ENCODE results near the gene BIK.

Gene BIK

GRCh38 chr22:43106302-43106701 is 4.2 kb upstream of the BIK start:
- DNase-seq: no peak

- no peak for DNase-seq
These were observed 1.0 kb upstream of the BIK start for GRCh38 chr22:43109511-43109910.

GRCh38 chr22:43109921-43110443 is 568 bp upstream of the BIK start:
- DNase-seq: no peak

- DNase-seq: no peak
These were observed 525 bp downstream of the BIK start for GRCh38 chr22:43110927-43111623.

GRCh38 chr22:43113526-43114251 is 3.1 kb downstream of the BIK start:
- DNase-seq: no peak

- peak; percentile 22 for DNase-seq
These were observed 4.4 kb downstream of the BIK start for GRCh38 chr22:43114958-43115357.

GRCh38 chr22:43116932-43117331 is 6.4 kb downstream of the BIK start:
- DNase-seq: no peak

GRCh38 chr22:43118024-43118849 is 7.7 kb downstream of the BIK start:
- DNase-seq: no peak

- no peak for DNase-seq
These were observed 8.5 kb downstream of the BIK start for GRCh38 chr22:43118953-43119458.

GRCh38 chr22:43126501-43127165 is 16.1 kb downstream of the BIK start:
- no peak for DNase-seq

- no peak for DNase-seq
These were observed 16.8 kb downstream of the BIK start for GRCh38 chr22:43127166-43127908.

GRCh38 chr22:43128116-43128515 is 17.6 kb downstream of the BIK start:
- DNase-seq: no peak

GRCh38 chr22:43128928-43129424 is 18.4 kb downstream of the BIK start:
- peak; percentile 88 for DNase-seq

GRCh38 chr22:43129426-43130425 is 19.2 kb downstream of the BIK start:
- peak; percentile 49 for DNase-seq

- no peak for DNase-seq
These were observed 21.4 kb downstream of the BIK start for GRCh38 chr22:43131773-43132501.

GRCh38 chr22:43133401-43133800 is 22.9 kb downstream of the BIK start:
- DNase-seq: no peak

- DNase-seq: no peak
These were observed 24.0 kb downstream of the BIK start for GRCh38 chr22:43134553-43134952.

GRCh38 chr22:43135565-43135964 is 25.0 kb downstream of the BIK start:
- no peak for DNase-seq

- DNase-seq: no peak
These were observed 25.7 kb downstream of the BIK start for GRCh38 chr22:43136255-43136654.

- DNase-seq: no peak
These were observed 26.3 kb downstream of the BIK start for GRCh38 chr22:43136801-43137200.

Measured in NCI-H146 (cell line).